ENCODE data around the gene TUT4. TPM values are rescaled to one million over a fixed set of nuclear protein-coding genes. Genes with fewer than 3 reads are reported as not detected.

Gene TUT4
- polyA plus RNA-seq, 3 donors = 4.3 to 24.2 (median 7.6) TPM

- WGBS (ENCODE audit: insufficient coverage) = no CpG with 5 or more reads among the region's 2 CpGs
Measured at GRCh38 chr1:52518962-52519361, 33.9 kb downstream of the TUT4 start.

DNA sequence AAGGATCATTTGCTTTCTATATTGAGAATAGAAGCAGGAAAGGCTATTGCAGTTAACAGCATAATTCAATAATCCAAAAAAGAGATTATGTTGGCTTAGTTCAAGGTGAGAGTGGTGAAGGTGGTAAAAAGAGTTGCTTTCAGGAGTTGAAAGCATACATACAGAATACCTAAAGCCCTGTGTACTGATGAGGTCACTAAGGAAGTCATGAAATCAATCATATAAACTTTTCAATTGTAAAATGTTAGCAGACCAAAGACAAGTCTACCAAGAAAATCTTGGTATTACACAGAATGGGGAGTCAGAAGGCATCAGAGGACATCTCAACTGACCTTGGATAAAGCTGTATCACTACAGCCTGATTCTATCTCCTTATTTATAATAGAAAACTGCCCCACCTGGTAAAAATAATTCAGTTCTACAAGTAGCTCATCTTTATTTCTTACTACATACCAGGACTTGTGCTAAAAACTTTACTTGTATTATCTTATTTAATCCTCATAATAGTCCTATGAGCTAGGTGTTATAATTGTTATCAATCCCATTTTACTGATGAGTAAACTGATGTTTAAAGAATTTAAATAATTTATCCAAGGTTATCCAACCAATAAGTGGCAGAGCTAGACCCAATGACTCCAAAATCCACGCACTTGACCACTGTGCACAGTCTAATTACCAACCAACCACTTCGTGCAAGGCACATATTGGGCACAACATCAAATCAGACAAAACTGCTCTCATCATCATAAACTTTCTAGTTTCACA is 40.9 kb downstream of the TUT4 start:
- Histone ChIP-seq H3K9ac (ENCODE audit: insufficient read depth, low read length, poor library complexity, severe bottlenecking) (no peak overlapping the region), H3K79me2 (ENCODE audit: insufficient read depth, low read length) (no peaks in the 10 kb centered on the region), H3K27me3 (ENCODE audit: control insufficient read depth in 2 of 2, insufficient read depth in 2 of 2, low read length in 2 of 2) (no peaks in the 10 kb centered on the region), H3K4me2 (replicated peaks; ENCODE audit: extremely low read depth, low read length, poor library complexity, severe bottlenecking) (no peak overlapping the region), H3K36me3 (replicated peaks in 1 of 2; ENCODE audit: control insufficient read depth in 1 of 2, insufficient read depth in 2 of 2, low read length in 2 of 2) (peaks cover 11 to 62% of the 10 kb centered on the region in 2 donors), H3K4me3 (replicated peaks in 1 of 3; ENCODE audit: low read depth in 2 of 3, low read length in 3 of 3) (no peak overlapping the region), H3K9me3 (replicated peaks in 1 of 2; ENCODE audit: control insufficient read depth in 1 of 2, insufficient read depth in 1 of 2, low read length in 2 of 2) (no peaks in the 10 kb centered on the region), H2AFZ (ENCODE audit: insufficient read depth, low read depth, low read length, poor library complexity, severe bottlenecking) (no peak overlapping the region), H3K27ac (ENCODE audit: low read depth in 1 of 2, low read length in 2 of 2) (no peak overlapping the region), H3K4me1 (ENCODE audit: control insufficient read depth in 1 of 2, insufficient read depth in 2 of 2, low read length in 2 of 2) (no peaks in the 10 kb centered on the region), H4K20me1 (ENCODE audit: insufficient read depth, low read length) (no peaks in the 10 kb centered on the region)
- Mint-ChIP-seq H3K9me3 (no peaks in the 10 kb centered on the region), H3K4me1 (no peaks in the 10 kb centered on the region), H3K27ac (no peak overlapping the region), H3K27me3 (ENCODE audit: low read depth in 3 of 3) (no peaks in the 10 kb centered on the region), H3K36me3 (peaks cover 46 to 54% of the 10 kb centered on the region in 2 donors), H3K4me3 (no peak overlapping the region)
- no CpG with 5 or more reads among the region's 2 CpGs for WGBS (ENCODE audit: insufficient coverage)
- intact Hi-C loops (cut with micrococcal nuclease) = no loop called here
- no peak for DNase-seq
- TF ChIP-seq CTCF (IDR thresholded peaks at IDR 0.05) = no peak

More at GRCh38 chr1:52518962-52519361, 33.9 kb downstream of the TUT4 start:
- no peak for DNase-seq
- Mint-ChIP-seq H3K4me1 (peaks cover 7% of the 10 kb centered on the region), H3K9me3 (no peaks in the 10 kb centered on the region), H3K4me3 (no peak overlapping the region), H3K27me3 (ENCODE audit: low read depth in 3 of 3) (no peaks in the 10 kb centered on the region), H3K27ac (no peak overlapping the region), H3K36me3 (peaks cover 21 to 28% of the 10 kb centered on the region in 2 donors)
- no peaks in the 10 kb centered on the region for H3K9me3 ChIP-seq (replicated peaks in 1 of 2; ENCODE audit: control insufficient read depth in 1 of 2, insufficient read depth in 1 of 2, low read length in 2 of 2)
- H4K20me1 ChIP-seq (ENCODE audit: insufficient read depth, low read length) = no peaks in the 10 kb centered on the region
- no peaks in the 10 kb centered on the region for H3K4me1 ChIP-seq (ENCODE audit: control insufficient read depth in 1 of 2, insufficient read depth in 2 of 2, low read length in 2 of 2)
- no peak for TF ChIP-seq CTCF (IDR thresholded peaks at IDR 0.05)
- no peak overlapping the region for H3K27ac ChIP-seq (ENCODE audit: low read depth in 1 of 2, low read length in 2 of 2)
- peaks cover 3% of the 10 kb centered on the region for H3K79me2 ChIP-seq (ENCODE audit: insufficient read depth, low read length)
- no peaks in the 10 kb centered on the region for H3K27me3 ChIP-seq (ENCODE audit: control insufficient read depth in 2 of 2, insufficient read depth in 2 of 2, low read length in 2 of 2)
- intact Hi-C loops (cut with micrococcal nuclease) = no loop called here
- H3K4me2 ChIP-seq (replicated peaks; ENCODE audit: extremely low read depth, low read length, poor library complexity, severe bottlenecking) = no peak overlapping the region
- no peak overlapping the region for H3K9ac ChIP-seq (ENCODE audit: insufficient read depth, low read length, poor library complexity, severe bottlenecking)
- peaks cover 8 to 26% of the 10 kb centered on the region in 2 donors for H3K36me3 ChIP-seq (replicated peaks in 1 of 2; ENCODE audit: control insufficient read depth in 1 of 2, insufficient read depth in 2 of 2, low read length in 2 of 2)
- H3K4me3 ChIP-seq (replicated peaks in 1 of 3; ENCODE audit: low read depth in 2 of 3, low read length in 3 of 3) = no peak overlapping the region
- H2AFZ ChIP-seq (ENCODE audit: insufficient read depth, low read depth, low read length, poor library complexity, severe bottlenecking) = no peak overlapping the region

All from CD14-positive monocyte (primary cell).